Bronchial epithelial cell (primary cell): ENCODE data around the gene HDHD5. TPM values are rescaled to one million over a fixed set of nuclear protein-coding genes. Genes with fewer than 3 reads are reported as not detected.

Experiments used
- DNase-seq: peaks from one replicate; pipeline ENCODE4 v3.0.0-alpha.2; 2010; ENCODE audit warnings: low read depth
- FAIRE-seq: peaks from 2 replicates; lab custom pipeline; 2011; peaks lifted over from hg19 to GRCh38; lab: Jason Lieb, UNC
- H3K27me3 ChIP-seq: 2 replicates; pipeline ENCODE4 v1.5.1; 2011; ENCODE audit warnings: low read length; ENCODE audit not compliant: control insufficient read depth, insufficient read depth
- H3K36me3 ChIP-seq: 2 replicates; pipeline ENCODE4 v1.5.1; 2011; ENCODE audit warnings: low read length; ENCODE audit not compliant: control insufficient read depth, insufficient read depth
- H3K4me3 ChIP-seq: 2 replicates; pipeline ENCODE4 v1.5.1; 2011; ENCODE audit warnings: mild to moderate bottlenecking, low read depth, low read length, control low read depth
- CTCF ChIP-seq: IDR thresholded peaks from 2 replicates; pipeline ENCODE4 v1.5.1; 2011; ENCODE audit warnings: mild to moderate bottlenecking, moderate library complexity, low read length, control low read depth, inconsistent platforms; ENCODE audit not compliant: insufficient read depth, severe bottlenecking
- total RNA-seq: library from RNA; depleted of rRNA; stranded (reverse); fragments of >200 nt; gene quantifications from 2 replicates; pipeline ENCODE4 v1.2.1, GENCODE V29; 2014

Gene HDHD5
- total RNA-seq, 1 donor from 2014 or later, result 50.5 TPM

- H3K27me3 ChIP-seq, result peaks cover 10% of the 10 kb centered on the region
- H3K4me3 ChIP-seq, result no peak overlapping the region
- TF ChIP-seq CTCF, result no peak
- FAIRE-seq, result no peak
- no peaks in the 10 kb centered on the region for H3K36me3 ChIP-seq
- no peak for DNase-seq
Observed at GRCh38 chr22:17114898-17115235, 44.2 kb downstream of the HDHD5 start.

GRCh38 chr22:17114173-17114897 is 44.7 kb downstream of the HDHD5 start:
- FAIRE-seq (no peak), DNase-seq (no peak)
- Histone ChIP-seq H3K4me3 (no peak overlapping the region), H3K36me3 (no peaks in the 10 kb centered on the region), H3K27me3 (peaks cover 6% of the 10 kb centered on the region)
- no peak for TF ChIP-seq CTCF

- TF ChIP-seq CTCF, result no peak
- H3K27me3 ChIP-seq, result peaks cover 1% of the 10 kb centered on the region
- no peak for FAIRE-seq
Observed at GRCh38 chr22:17113600-17113999, 45.5 kb downstream of the HDHD5 start.

GRCh38 chr22:17112491-17113042 is 46.5 kb downstream of the HDHD5 start:
- Histone ChIP-seq H3K4me3 (no peak overlapping the region), H3K36me3 (peaks cover 7% of the 10 kb centered on the region), H3K27me3 (peaks cover 1% of the 10 kb centered on the region)
- DNase-seq (no peak), FAIRE-seq (no peak)
- TF ChIP-seq CTCF, result no peak

More at GRCh38 chr22:17113600-17113999, 45.5 kb downstream of the HDHD5 start:
- H3K4me3 ChIP-seq, result no peak overlapping the region
- H3K36me3 ChIP-seq, result peaks cover 4% of the 10 kb centered on the region
- DNase-seq, result no peak

- FAIRE-seq (no peak), DNase-seq (no peak)
- no peaks in the 10 kb centered on the region for H3K27me3 ChIP-seq
- H3K36me3 ChIP-seq, result peaks cover 10% of the 10 kb centered on the region
- no peak overlapping the region for H3K4me3 ChIP-seq
- TF ChIP-seq CTCF, result no peak
Observed at GRCh38 chr22:17110791-17111550, 48.1 kb downstream of the HDHD5 start.
